ENCODE data around the gene SOD2.

DNA sequence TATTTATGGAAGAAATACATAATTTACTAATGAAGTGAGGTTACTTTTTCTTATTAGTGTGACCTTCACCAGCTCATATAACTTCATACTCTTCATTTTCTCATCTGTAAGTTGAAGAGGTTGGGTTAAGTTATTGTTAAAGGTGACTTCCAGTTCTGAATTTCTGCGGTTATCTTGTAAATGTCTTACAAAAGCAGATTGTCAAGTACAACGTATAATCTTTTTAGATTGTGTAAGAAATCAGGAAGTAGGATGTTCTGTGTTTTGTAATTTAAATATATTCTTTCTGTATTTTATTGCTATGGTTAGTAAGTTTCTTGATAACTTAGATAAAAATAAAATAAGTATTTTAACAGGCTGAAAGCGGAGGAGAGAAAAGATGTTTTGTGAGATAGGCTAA lies 46.3 kb upstream of the SOD2 start:
- no peak for TF ChIP-seq ZNF441 (CRISPR knock-in tag; IDR thresholded peaks at IDR 0.05; ENCODE audit: borderline replicate concordance)
- TF ChIP-seq POLR2AphosphoS5 (IDR thresholded peaks at IDR 0.05; ENCODE audit: low read depth, low read length): no peak
- TF ChIP-seq NBN (conservative IDR thresholded peaks at IDR 0.05): no peak
- TF ChIP-seq, protein P1, sequence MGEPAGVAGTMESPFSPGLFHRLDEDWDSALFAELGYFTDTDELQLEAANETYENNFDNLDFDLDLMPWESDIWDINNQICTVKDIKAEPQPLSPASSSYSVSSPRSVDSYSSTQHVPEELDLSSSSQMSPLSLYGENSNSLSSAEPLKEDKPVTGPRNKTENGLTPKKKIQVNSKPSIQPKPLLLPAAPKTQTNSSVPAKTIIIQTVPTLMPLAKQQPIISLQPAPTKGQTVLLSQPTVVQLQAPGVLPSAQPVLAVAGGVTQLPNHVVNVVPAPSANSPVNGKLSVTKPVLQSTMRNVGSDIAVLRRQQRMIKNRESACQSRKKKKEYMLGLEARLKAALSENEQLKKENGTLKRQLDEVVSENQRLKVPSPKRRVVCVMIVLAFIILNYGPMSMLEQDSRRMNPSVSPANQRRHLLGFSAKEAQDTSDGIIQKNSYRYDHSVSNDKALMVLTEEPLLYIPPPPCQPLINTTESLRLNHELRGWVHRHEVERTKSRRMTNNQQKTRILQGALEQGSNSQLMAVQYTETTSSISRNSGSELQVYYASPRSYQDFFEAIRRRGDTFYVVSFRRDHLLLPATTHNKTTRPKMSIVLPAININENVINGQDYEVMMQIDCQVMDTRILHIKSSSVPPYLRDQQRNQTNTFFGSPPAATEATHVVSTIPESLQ (CRISPR knock-in tag; conservative IDR thresholded peaks at IDR 0.05): no peak
- TF ChIP-seq, protein P2, sequence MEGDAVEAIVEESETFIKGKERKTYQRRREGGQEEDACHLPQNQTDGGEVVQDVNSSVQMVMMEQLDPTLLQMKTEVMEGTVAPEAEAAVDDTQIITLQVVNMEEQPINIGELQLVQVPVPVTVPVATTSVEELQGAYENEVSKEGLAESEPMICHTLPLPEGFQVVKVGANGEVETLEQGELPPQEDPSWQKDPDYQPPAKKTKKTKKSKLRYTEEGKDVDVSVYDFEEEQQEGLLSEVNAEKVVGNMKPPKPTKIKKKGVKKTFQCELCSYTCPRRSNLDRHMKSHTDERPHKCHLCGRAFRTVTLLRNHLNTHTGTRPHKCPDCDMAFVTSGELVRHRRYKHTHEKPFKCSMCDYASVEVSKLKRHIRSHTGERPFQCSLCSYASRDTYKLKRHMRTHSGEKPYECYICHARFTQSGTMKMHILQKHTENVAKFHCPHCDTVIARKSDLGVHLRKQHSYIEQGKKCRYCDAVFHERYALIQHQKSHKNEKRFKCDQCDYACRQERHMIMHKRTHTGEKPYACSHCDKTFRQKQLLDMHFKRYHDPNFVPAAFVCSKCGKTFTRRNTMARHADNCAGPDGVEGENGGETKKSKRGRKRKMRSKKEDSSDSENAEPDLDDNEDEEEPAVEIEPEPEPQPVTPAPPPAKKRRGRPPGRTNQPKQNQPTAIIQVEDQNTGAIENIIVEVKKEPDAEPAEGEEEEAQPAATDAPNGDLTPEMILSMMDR (CRISPR knock-in tag; IDR thresholded peaks at IDR 0.05): no peak
- TF ChIP-seq ZNF281 (CRISPR knock-in tag; IDR thresholded peaks at IDR 0.05; ENCODE audit: borderline replicate concordance): no peak
- TF ChIP-seq AGO1 (IDR thresholded peaks at IDR 0.05; ENCODE audit: low read depth, low read length, poor library complexity, severe bottlenecking): no peak
- TF ChIP-seq AFF4 (CRISPR knock-in tag; IDR thresholded peaks at IDR 0.05): no peak
- TF ChIP-seq ZBTB1 (CRISPR knock-in tag; IDR thresholded peaks at IDR 0.05; ENCODE audit: borderline replicate concordance): no peak
- TF ChIP-seq EZH2 (conservative IDR thresholded peaks at IDR 0.05; ENCODE audit: low read depth, low read length): no peak
- TF ChIP-seq ZNF546 (CRISPR knock-in tag; conservative IDR thresholded peaks at IDR 0.05): no peak
